NCI-H2227 (cell line): Measurements from ENCODE around the gene SHISAL2A.

Experiments used
- DNase-seq: peaks from one replicate; lab custom pipeline; 2025; ENCODE audit not compliant: unreplicated experiment; lab: John Stamatoyannopoulos, UW

SHISAL2A gene

GRCh38 chr1:52615489-52616042, 17.4 kb upstream of the SHISAL2A start:
- DNase-seq = no peak

GRCh38 chr1:52621950-52622349, 11.0 kb upstream of the SHISAL2A start:
- DNase-seq = no peak

GRCh38 chr1:52623812-52624211, 9.2 kb upstream of the SHISAL2A start:
- DNase-seq = no peak

GRCh38 chr1:52627028-52627427, 5.9 kb upstream of the SHISAL2A start:
- no peak for DNase-seq

GRCh38 chr1:52628614-52629324, 4.2 kb upstream of the SHISAL2A start:
- DNase-seq = no peak

GRCh38 chr1:52629325-52629643, 3.7 kb upstream of the SHISAL2A start:
- DNase-seq = peak; percentile 32

GRCh38 chr1:52629667-52630066, 3.3 kb upstream of the SHISAL2A start:
- DNase-seq = no peak

GRCh38 chr1:52631759-52632331, 1.1 kb upstream of the SHISAL2A start:
- peak; percentile 52 for DNase-seq

GRCh38 chr1:52633291-52633754, 355 bp downstream of the SHISAL2A start:
- DNase-seq = no peak

GRCh38 chr1:52634111-52634510, 1.1 kb downstream of the SHISAL2A start:
- no peak for DNase-seq

- no peak for DNase-seq
These were observed 2.5 kb downstream of the SHISAL2A start for GRCh38 chr1:52635321-52636089.

GRCh38 chr1:52636721-52637695, 4.0 kb downstream of the SHISAL2A start:
- no peak for DNase-seq

- DNase-seq = no peak
These were observed 5.0 kb downstream of the SHISAL2A start for GRCh38 chr1:52637946-52638345.

- no peak for DNase-seq
These were observed 7.7 kb downstream of the SHISAL2A start for GRCh38 chr1:52640697-52641096.

- no peak for DNase-seq
These were observed 8.3 kb downstream of the SHISAL2A start for GRCh38 chr1:52641307-52641706.

GRCh38 chr1:52645261-52645660, 12.3 kb downstream of the SHISAL2A start:
- no peak for DNase-seq

GRCh38 chr1:52651904-52652303, 18.9 kb downstream of the SHISAL2A start:
- DNase-seq = no peak

GRCh38 chr1:52653207-52653849, 20.4 kb downstream of the SHISAL2A start:
- DNase-seq = no peak

- no peak for DNase-seq
These were observed 21.1 kb downstream of the SHISAL2A start for GRCh38 chr1:52654063-52654462.

- DNase-seq = no peak
These were observed 24.7 kb downstream of the SHISAL2A start for GRCh38 chr1:52657702-52658101.
